Prostate gland (tissue), 2 donors: ENCODE data around the gene FAM3C.

Experiments
- CTCF ChIP-seq, 4 experiments: fragments of 200-600 bp in 2 of 4; fragments of 450-650 bp in 2 of 4; sonication (generic) in 2 of 4; IDR thresholded peaks; 1 replicate in 3 of 4; 2 replicates in 1 of 4; pipeline ENCODE4 v1.5.1; 2016 to 2019; ENCODE audit warnings: antibody characterized with exemption in 4 of 4, mild to moderate bottlenecking in 2 of 4, moderate library complexity in 2 of 4
- POLR2A ChIP-seq: fragments of 450-650 bp; IDR thresholded peaks from one replicate; pipeline ENCODE4 v1.6.1; 2016; ENCODE audit warnings: antibody characterized with exemption, mild to moderate bottlenecking
- POLR2AphosphoS5 ChIP-seq: sonication (generic); formaldehyde crosslinking; IDR thresholded peaks from one replicate; pipeline ENCODE4 v1.6.1; 2017; ENCODE audit warnings: antibody characterized with exemption

- no peak for TF ChIP-seq POLR2A
- TF ChIP-seq CTCF (IDR thresholded peaks at IDR 0.05): no peak
- no peak for TF ChIP-seq POLR2AphosphoS5
Measured at GRCh38 chr7:121352323-121352722, 43.8 kb downstream of the FAM3C start.
